ENCODE data around the gene MTARC1. TPM values are rescaled to one million over a fixed set of nuclear protein-coding genes. Genes with fewer than 3 reads are reported as not detected.

MTARC1 gene
- total and polyA plus RNA-seq, 12 donors: 4.4 to 24.4 (median 8.4) TPM

- H3K4me1 ChIP-seq: peaks cover 0 to 51% (median 31%) of the 10 kb centered on the region in 9 donors
- no peaks in the 10 kb centered on the region for H3K27me3 ChIP-seq
- DNase-seq (peak in 1 of 2 donors; percentile 52), ATAC-seq (peak in 3 of 8 donors; percentile 20 to 34 (median 33))
- WGBS, 2 donors: 41 to 45% methylated on average over 6 of the region's 6 CpGs
- H3K27ac ChIP-seq: peak overlapping the region in 6 of 10 donors; percentile 5 to 69 (median 50)
- no peaks in the 10 kb centered on the region for H3K9me3 ChIP-seq
- intact Hi-C loops (cut with DNase I): no loop called here
- no peak for TF ChIP-seq CTCF (IDR thresholded peaks at IDR 0.05)
- H3K4me3 ChIP-seq: no peak overlapping the region
- H3K36me3 ChIP-seq: peaks cover 0 to under 1% (median 0%) of the 10 kb centered on the region in 9 donors
Observed at GRCh38 chr1:220791285-220791684, 4.6 kb downstream of the MTARC1 start.

- DNase-seq (peak in 1 of 2 donors; percentile 34), ATAC-seq (peak; percentile 27 to 88 (median 70))
- Histone ChIP-seq H3K4me3 (no peak overlapping the region), H3K4me1 (peaks cover 0 to 52% (median 31%) of the 10 kb centered on the region in 9 donors), H3K9me3 (no peaks in the 10 kb centered on the region), H3K27me3 (no peaks in the 10 kb centered on the region), H3K27ac (peak overlapping the region in 5 of 10 donors; percentile 36 to 69 (median 52)), H3K36me3 (peaks cover 0 to 7% (median 0%) of the 10 kb centered on the region in 9 donors)
- 25 to 44% methylated on average over 5 of the region's 5 CpGs for WGBS, 2 donors
- no peak for TF ChIP-seq CTCF (IDR thresholded peaks at IDR 0.05)
- intact Hi-C loops (cut with DNase I): no loop called here
Observed at GRCh38 chr1:220791956-220792355, 5.2 kb downstream of the MTARC1 start.

GRCh38 chr1:220796530-220796929, 9.8 kb downstream of the MTARC1 start:
- peak in 2 of 8 donors; percentile 59 to 80 for ATAC-seq
- WGBS, 2 donors: 81 to 83% methylated on average over 10 of the region's 10 CpGs

GRCh38 chr1:220797044-220797443, 10.3 kb downstream of the MTARC1 start:
- Histone ChIP-seq H3K4me3 (no peak overlapping the region), H3K36me3 (peaks cover 0 to 40% (median 0%) of the 10 kb centered on the region in 9 donors), H3K4me1 (peaks cover 0 to 28% (median 7%) of the 10 kb centered on the region in 9 donors), H3K9me3 (no peaks in the 10 kb centered on the region), H3K27me3 (no peaks in the 10 kb centered on the region), H3K27ac (peak overlapping the region in 2 of 10 donors; percentile 49 to 64)
- ATAC-seq (no peak), DNase-seq (no peak)
- intact Hi-C loops (cut with DNase I): no loop called here
- no peak for TF ChIP-seq CTCF (IDR thresholded peaks at IDR 0.05)

More at GRCh38 chr1:220796530-220796929, 9.8 kb downstream of the MTARC1 start:
- peak overlapping the region in 2 of 10 donors; percentile 49 to 64 for H3K27ac ChIP-seq
- no peak overlapping the region for H3K4me3 ChIP-seq
- peaks cover 0 to 33% (median 12%) of the 10 kb centered on the region in 9 donors for H3K4me1 ChIP-seq
- DNase-seq: no peak
- TF ChIP-seq CTCF (IDR thresholded peaks at IDR 0.05): peak in 1 of 9 donors; percentile 19
- H3K36me3 ChIP-seq: peaks cover 0 to 35% (median 0%) of the 10 kb centered on the region in 9 donors
- no peaks in the 10 kb centered on the region for H3K27me3 ChIP-seq
- H3K9me3 ChIP-seq: no peaks in the 10 kb centered on the region
- intact Hi-C loops (cut with DNase I): no loop called here
